ENCODE measurements around the gene ABL1. TPM values are rescaled to one million over a fixed set of nuclear protein-coding genes. Genes with fewer than 3 reads are reported as not detected.
"Not testable (repeated sequence)": the region's sequence is repeated elsewhere in the genome, so short reads cannot be mapped to it uniquely, and the experiment has no call there.

The ABL1 gene
- total and polyA plus RNA-seq, 5 donors: 21.7 to 48.2 (median 41.2) TPM

GRCh38 chr9:130803116-130803515 is 31.9 kb upstream of the ABL1 start:
- 94% methylated on average over 11 of the region's 11 CpGs for WGBS
- DNase-seq; H3K27me3 ChIP-seq (ENCODE audit: control insufficient read depth, insufficient read depth); ATAC-seq; H3K9me3 ChIP-seq (ENCODE audit: control insufficient read depth, low read length); H3K4me1 ChIP-seq (ENCODE audit: control insufficient read depth, insufficient read depth, low read length); H3K27ac ChIP-seq (ENCODE audit: low read length); H3K4me3 ChIP-seq (ENCODE audit: low read length); intact Hi-C loops (cut with DNase I): not testable (repeated sequence)

GRCh38 chr9:130805510-130806326 is 29.3 kb upstream of the ABL1 start:
- intact Hi-C loops (cut with DNase I): no loop called here
- no peak overlapping the region for H3K27ac ChIP-seq (ENCODE audit: low read length)
- ATAC-seq: no peak
- no peaks in the 10 kb centered on the region for H3K27me3 ChIP-seq (ENCODE audit: control insufficient read depth, insufficient read depth)
- no peak for DNase-seq
- H3K4me1 ChIP-seq (ENCODE audit: control insufficient read depth, insufficient read depth, low read length): peaks cover 2% of the 10 kb centered on the region
- 81% methylated on average over 1 of the region's 1 CpG for WGBS
- H3K4me3 ChIP-seq (ENCODE audit: low read length): no peak overlapping the region
- no peaks in the 10 kb centered on the region for H3K9me3 ChIP-seq (ENCODE audit: control insufficient read depth, low read length)

- Histone ChIP-seq H3K9me3 (ENCODE audit: control insufficient read depth, low read length) (no peaks in the 10 kb centered on the region), H3K4me1 (ENCODE audit: control insufficient read depth, insufficient read depth, low read length) (peaks cover 2% of the 10 kb centered on the region), H3K27me3 (ENCODE audit: control insufficient read depth, insufficient read depth) (no peaks in the 10 kb centered on the region), H3K27ac (ENCODE audit: low read length) (no peak overlapping the region), H3K4me3 (ENCODE audit: low read length) (no peak overlapping the region)
- intact Hi-C loops (cut with DNase I): no loop called here
- no peak for ATAC-seq
- no peak for DNase-seq
- WGBS: 88% methylated on average over 1 of the region's 1 CpG
Measured at GRCh38 chr9:130806327-130806716, 28.7 kb upstream of the ABL1 start.

GRCh38 chr9:130810609-130811136 is 24.4 kb upstream of the ABL1 start:
- H3K27me3 ChIP-seq (ENCODE audit: control insufficient read depth, insufficient read depth): no peaks in the 10 kb centered on the region
- H3K27ac ChIP-seq (ENCODE audit: low read length): no peak overlapping the region
- intact Hi-C loops (cut with DNase I): no loop called here
- H3K9me3 ChIP-seq (ENCODE audit: control insufficient read depth, low read length): no peaks in the 10 kb centered on the region
- peaks cover 2% of the 10 kb centered on the region for H3K4me1 ChIP-seq (ENCODE audit: control insufficient read depth, insufficient read depth, low read length)
- no peak overlapping the region for H3K4me3 ChIP-seq (ENCODE audit: low read length)
- ATAC-seq (no peak), DNase-seq (no peak)

GRCh38 chr9:130815242-130815808 is 19.7 kb upstream of the ABL1 start:
- H3K27ac ChIP-seq (ENCODE audit: low read length): no peak overlapping the region
- ATAC-seq: no peak
- DNase-seq: no peak
- no peak overlapping the region for H3K4me3 ChIP-seq (ENCODE audit: low read length)
- H3K27me3 ChIP-seq (ENCODE audit: control insufficient read depth, insufficient read depth): no peaks in the 10 kb centered on the region
- intact Hi-C loops (cut with DNase I): no loop called here
- no peaks in the 10 kb centered on the region for H3K4me1 ChIP-seq (ENCODE audit: control insufficient read depth, insufficient read depth, low read length)
- H3K9me3 ChIP-seq (ENCODE audit: control insufficient read depth, low read length): no peaks in the 10 kb centered on the region
- 63% methylated on average over 9 of the region's 9 CpGs for WGBS

GRCh38 chr9:130817914-130818313 is 17.1 kb upstream of the ABL1 start:
- no peak overlapping the region for H3K4me3 ChIP-seq (ENCODE audit: low read length)
- intact Hi-C loops (cut with DNase I): no loop called here
- DNase-seq: no peak
- H3K27me3 ChIP-seq (ENCODE audit: control insufficient read depth, insufficient read depth): no peaks in the 10 kb centered on the region
- ATAC-seq: no peak
- no peaks in the 10 kb centered on the region for H3K4me1 ChIP-seq (ENCODE audit: control insufficient read depth, insufficient read depth, low read length)
- 94% methylated on average over 6 of the region's 6 CpGs for WGBS
- H3K27ac ChIP-seq (ENCODE audit: low read length): no peak overlapping the region
- H3K9me3 ChIP-seq (ENCODE audit: control insufficient read depth, low read length): no peaks in the 10 kb centered on the region

GRCh38 chr9:130820135-130820738 is 14.8 kb upstream of the ABL1 start:
- Histone ChIP-seq H3K4me3 (ENCODE audit: low read length) (no peak overlapping the region), H3K9me3 (ENCODE audit: control insufficient read depth, low read length) (no peaks in the 10 kb centered on the region), H3K27ac (ENCODE audit: low read length) (no peak overlapping the region), H3K4me1 (ENCODE audit: control insufficient read depth, insufficient read depth, low read length) (peaks cover 6% of the 10 kb centered on the region), H3K27me3 (ENCODE audit: control insufficient read depth, insufficient read depth) (no peaks in the 10 kb centered on the region)
- WGBS: 52% methylated on average over 5 of the region's 5 CpGs
- intact Hi-C loops (cut with DNase I): no loop called here
- no peak for ATAC-seq
- no peak for DNase-seq

GRCh38 chr9:130823435-130823834 is 11.6 kb upstream of the ABL1 start:
- H3K4me1 ChIP-seq (ENCODE audit: control insufficient read depth, insufficient read depth, low read length): peaks cover 6% of the 10 kb centered on the region
- no peaks in the 10 kb centered on the region for H3K27me3 ChIP-seq (ENCODE audit: control insufficient read depth, insufficient read depth)
- peak; percentile 14 to 28 for ATAC-seq
- WGBS: 87% methylated on average over 6 of the region's 6 CpGs
- no peaks in the 10 kb centered on the region for H3K9me3 ChIP-seq (ENCODE audit: control insufficient read depth, low read length)
- no peak overlapping the region for H3K4me3 ChIP-seq (ENCODE audit: low read length)
- no peak overlapping the region for H3K27ac ChIP-seq (ENCODE audit: low read length)
- no peak for DNase-seq
- intact Hi-C loops (cut with DNase I): no loop called here

- DNase-seq (no peak), ATAC-seq (peak; percentile 12 to 38)
- no peak overlapping the region for H3K4me3 ChIP-seq (ENCODE audit: low read length)
- H3K9me3 ChIP-seq (ENCODE audit: control insufficient read depth, low read length): no peaks in the 10 kb centered on the region
- 30% methylated on average over 2 of the region's 2 CpGs for WGBS
- no peaks in the 10 kb centered on the region for H3K27me3 ChIP-seq (ENCODE audit: control insufficient read depth, insufficient read depth)
- peak overlapping the region; percentile 95 for H3K27ac ChIP-seq (ENCODE audit: low read length)
- intact Hi-C loops (cut with DNase I): no loop called here
- H3K4me1 ChIP-seq (ENCODE audit: control insufficient read depth, insufficient read depth, low read length): peaks cover 6% of the 10 kb centered on the region
Measured at GRCh38 chr9:130824079-130824478, 11.0 kb upstream of the ABL1 start.

GRCh38 chr9:130824643-130825350 is 10.3 kb upstream of the ABL1 start:
- peaks cover 6% of the 10 kb centered on the region for H3K4me1 ChIP-seq (ENCODE audit: control insufficient read depth, insufficient read depth, low read length)
- intact Hi-C loops (cut with DNase I): no loop called here
- H3K27me3 ChIP-seq (ENCODE audit: control insufficient read depth, insufficient read depth): no peaks in the 10 kb centered on the region
- peak overlapping the region; percentile 95 for H3K27ac ChIP-seq (ENCODE audit: low read length)
- 25% methylated on average over 4 of the region's 4 CpGs for WGBS
- H3K9me3 ChIP-seq (ENCODE audit: control insufficient read depth, low read length): no peaks in the 10 kb centered on the region
- ATAC-seq (peak; percentile 74 to 92), DNase-seq (no peak)
- H3K4me3 ChIP-seq (ENCODE audit: low read length): no peak overlapping the region

- intact Hi-C loops (cut with DNase I): no loop called here
- peaks cover 6% of the 10 kb centered on the region for H3K4me1 ChIP-seq (ENCODE audit: control insufficient read depth, insufficient read depth, low read length)
- ATAC-seq (no peak), DNase-seq (no peak)
- no peaks in the 10 kb centered on the region for H3K27me3 ChIP-seq (ENCODE audit: control insufficient read depth, insufficient read depth)
- no peak overlapping the region for H3K4me3 ChIP-seq (ENCODE audit: low read length)
- H3K9me3 ChIP-seq (ENCODE audit: control insufficient read depth, low read length): no peaks in the 10 kb centered on the region
- peak overlapping the region; percentile 77 for H3K27ac ChIP-seq (ENCODE audit: low read length)
Measured at GRCh38 chr9:130825351-130825651, 9.8 kb upstream of the ABL1 start.

All from right cardiac atrium (tissue), 5 donors.